Activated CD4-positive, alpha-beta memory T cell treated with anti-CD3 and anti-CD28 coated beads for 36 hours (primary cell): ENCODE data around the gene CLDN5. TPM values are rescaled to one million over a fixed set of nuclear protein-coding genes. Genes with fewer than 3 reads are reported as not detected.

ENCODE experiments used
- CTCF ChIA-PET: fragments of 350-600 bp; sonication (Branson Sonifier 250); formaldehyde crosslinking; loops from one replicate; lab custom pipeline; 2021; ENCODE audit warnings: antibody characterized with exemption, inconsistent platforms; lab: Charles Lee
- POLR2A ChIA-PET: fragments of 350-600 bp; sonication (Branson Sonifier 250); formaldehyde crosslinking; loops from one replicate; lab custom pipeline; 2021; ENCODE audit warnings: antibody characterized with exemption; lab: Charles Lee
- DNase-seq: peaks from one replicate; pipeline ENCODE4 v3.0.0-alpha.2; 2020
- H3K27ac Mint-ChIP-seq: one replicate; pipeline ENCODE4 v1.8.0; 2021; ENCODE audit warnings: mixed read lengths
- H3K27me3 Mint-ChIP-seq: one replicate; pipeline ENCODE4 v1.8.0; 2021; ENCODE audit warnings: mixed read lengths
- H3K36me3 Mint-ChIP-seq: one replicate; pipeline ENCODE4 v1.8.0; 2021; ENCODE audit warnings: mixed read lengths
- H3K4me1 Mint-ChIP-seq: one replicate; pipeline ENCODE4 v1.8.0; 2021; ENCODE audit warnings: low read depth, mixed read lengths
- H3K4me3 Mint-ChIP-seq: one replicate; pipeline ENCODE4 v1.8.0; 2021; ENCODE audit warnings: mild to moderate bottlenecking, mixed read lengths
- H3K9me3 Mint-ChIP-seq: one replicate; pipeline ENCODE4 v1.8.0; 2021; ENCODE audit warnings: mixed read lengths
- intact Hi-C: fragments of 100-400 bp; cut with micrococcal nuclease; formaldehyde crosslinking; loops from one replicate; pipeline ENCODE4 v1.15.1; 2023
- total RNA-seq, 2 experiments: library from RNA; stranded (reverse); gene quantifications; one replicate each; pipeline ENCODE4 v1.2.3, GENCODE V29; 2021

Gene CLDN5
- total RNA-seq, 2 experiments from 2014 or later, result 0.17 to 0.31 TPM

GRCh38 chr22:19526702-19527111, 2.5 kb upstream of the CLDN5 start:
- H3K4me1 Mint-ChIP-seq, result peaks cover 17% of the 10 kb centered on the region
- POLR2A ChIA-PET, result no interaction called here
- CTCF ChIA-PET, result interaction anchor here (0.7 kb wide), 1 partner anchor 103 kb away, joined by 4 read pairs; no protein-coding TSS in a partner anchor

GRCh38 chr22:19526076-19526701, 2.0 kb upstream of the CLDN5 start:
- ChIA-PET POLR2A (no interaction called here), CTCF (interaction anchor here (0.7 kb wide), 1 partner anchor 103 kb away, joined by 4 read pairs; no protein-coding TSS in a partner anchor)
- intact Hi-C loops, result no loop called here

More at GRCh38 chr22:19526702-19527111, 2.5 kb upstream of the CLDN5 start:
- Mint-ChIP-seq H3K9me3 (no peaks in the 10 kb centered on the region), H3K4me3 (no peak overlapping the region), H3K36me3 (peaks cover 3% of the 10 kb centered on the region), H3K27ac (no peak overlapping the region), H3K27me3 (peaks cover 32% of the 10 kb centered on the region)
- intact Hi-C loops, result no loop called here
- DNase-seq, result no peak

GRCh38 chr22:19525666-19526065, 1.5 kb upstream of the CLDN5 start:
- Mint-ChIP-seq H3K27ac (no peak overlapping the region), H3K27me3 (peaks cover 32% of the 10 kb centered on the region), H3K4me3 (no peak overlapping the region), H3K4me1 (peaks cover 17% of the 10 kb centered on the region), H3K36me3 (peaks cover 6% of the 10 kb centered on the region), H3K9me3 (no peaks in the 10 kb centered on the region)
- CTCF ChIA-PET, result no interaction called here
- no peak for DNase-seq
- intact Hi-C loops, result no loop called here
- POLR2A ChIA-PET, result no interaction called here

More at GRCh38 chr22:19526076-19526701, 2.0 kb upstream of the CLDN5 start:
- Mint-ChIP-seq H3K36me3 (peaks cover 4% of the 10 kb centered on the region), H3K27me3 (peaks cover 32% of the 10 kb centered on the region), H3K9me3 (no peaks in the 10 kb centered on the region), H3K4me1 (peaks cover 17% of the 10 kb centered on the region), H3K27ac (no peak overlapping the region), H3K4me3 (no peak overlapping the region)
- DNase-seq, result no peak

DNA sequence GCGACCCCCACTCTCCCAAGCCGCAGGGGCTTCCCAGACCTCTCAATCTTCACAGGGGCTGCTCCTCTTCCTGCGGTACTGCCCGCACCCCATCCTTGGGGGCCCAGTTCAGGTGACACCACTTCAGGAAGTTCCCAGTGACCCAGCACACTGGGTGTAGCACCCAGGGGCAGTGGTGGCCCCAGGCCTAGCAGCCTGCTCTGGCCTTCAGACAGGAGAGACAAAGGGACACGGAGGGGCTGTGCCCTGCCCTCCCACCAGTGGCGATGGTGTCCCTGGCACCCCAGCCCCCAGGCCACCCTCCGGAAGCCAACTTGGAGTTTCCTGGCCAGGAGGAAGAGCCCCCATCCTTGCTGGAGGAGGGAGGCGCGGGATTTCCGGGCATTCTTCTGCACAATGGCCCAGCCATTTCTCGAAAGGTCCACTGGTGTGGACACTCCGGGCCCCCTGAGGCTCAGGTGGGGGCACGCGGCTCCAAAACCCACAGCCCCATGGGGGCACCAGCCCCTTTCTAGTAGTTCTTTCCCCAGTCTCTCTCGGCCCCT, 978 bp upstream of the CLDN5 start:
- DNase-seq, result no peak
- Mint-ChIP-seq H3K4me1 (peaks cover 17% of the 10 kb centered on the region), H3K9me3 (no peaks in the 10 kb centered on the region), H3K27me3 (peaks cover 32% of the 10 kb centered on the region), H3K4me3 (no peak overlapping the region), H3K36me3 (peaks cover 7% of the 10 kb centered on the region), H3K27ac (no peak overlapping the region)
- ChIA-PET CTCF (no interaction called here), POLR2A (no interaction called here)
- intact Hi-C loops, result no loop called here

- ChIA-PET CTCF (interaction anchor here (1.0 to 1.2 kb wide), 2 partner anchors 109 to 200 kb away, joined by 3 to 4 read pairs; partner anchors contain the start of gene GP1BB), POLR2A (no interaction called here)
- no peaks in the 10 kb centered on the region for H3K9me3 Mint-ChIP-seq
- intact Hi-C loops, result loop anchor here (5.0 kb wide), 1 partner anchor 109 kb away; no protein-coding TSS in a partner anchor
- H3K4me1 Mint-ChIP-seq, result peaks cover 17% of the 10 kb centered on the region
- peak; percentile 44 for DNase-seq
- no peak overlapping the region for H3K27ac Mint-ChIP-seq
- peaks cover 8% of the 10 kb centered on the region for H3K36me3 Mint-ChIP-seq
- H3K4me3 Mint-ChIP-seq, result peak overlapping the region; percentile 41
- H3K27me3 Mint-ChIP-seq, result peaks cover 32% of the 10 kb centered on the region
Observed at GRCh38 chr22:19523240-19524169, 705 bp downstream of the CLDN5 start.

DNA sequence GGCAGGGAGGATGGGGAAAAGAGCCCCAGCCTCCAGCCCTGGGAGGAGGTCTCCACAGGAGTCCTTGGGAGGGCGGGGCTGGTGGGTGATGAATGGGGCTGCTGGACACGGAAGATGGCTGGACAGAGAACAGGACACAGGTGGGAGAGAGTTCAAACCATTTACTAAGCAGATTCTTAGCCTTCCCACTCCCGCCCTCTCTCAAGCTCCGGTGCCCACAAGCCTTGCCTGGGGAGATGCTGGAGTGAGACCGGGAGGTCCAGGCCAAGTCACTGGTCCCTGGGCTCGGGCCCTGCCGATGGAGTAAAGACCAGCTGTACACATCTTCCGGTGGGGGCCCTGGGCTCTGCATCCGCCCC, 1.4 kb downstream of the CLDN5 start:
- Mint-ChIP-seq H3K4me3 (peak overlapping the region; percentile 2), H3K27ac (no peak overlapping the region), H3K9me3 (no peaks in the 10 kb centered on the region), H3K27me3 (peaks cover 32% of the 10 kb centered on the region), H3K36me3 (peaks cover 11% of the 10 kb centered on the region), H3K4me1 (peaks cover 17% of the 10 kb centered on the region)
- DNase-seq, result no peak
- CTCF ChIA-PET, result interaction anchor here (1.5 kb wide), 1 partner anchor 107 kb away, joined by 8 read pairs; no protein-coding TSS in a partner anchor
- intact Hi-C loops, result loop anchor here (5.0 kb wide), 1 partner anchor 109 kb away; no protein-coding TSS in a partner anchor
- POLR2A ChIA-PET, result no interaction called here

- ChIA-PET CTCF (interaction anchor here (1.5 kb wide), 1 partner anchor 108 kb away, joined by 8 read pairs; no protein-coding TSS in a partner anchor), POLR2A (interaction anchor here (0.6 to 1.6 kb wide), 3 partner anchors 20 to 43 kb away, joined by 3 to 5 read pairs (median 3); partner anchors contain the start of gene CDC45)
- no peak for DNase-seq
- H3K36me3 Mint-ChIP-seq, result peaks cover 17% of the 10 kb centered on the region
- H3K4me3 Mint-ChIP-seq, result no peak overlapping the region
- intact Hi-C loops, result loop anchor here (5.0 kb wide), 1 partner anchor 110 kb away; no protein-coding TSS in a partner anchor
- peaks cover 30% of the 10 kb centered on the region for H3K27me3 Mint-ChIP-seq
- H3K27ac Mint-ChIP-seq, result no peak overlapping the region
- H3K9me3 Mint-ChIP-seq, result no peaks in the 10 kb centered on the region
- H3K4me1 Mint-ChIP-seq, result peaks cover 17% of the 10 kb centered on the region
Observed at GRCh38 chr22:19522190-19522880, 1.9 kb downstream of the CLDN5 start.

DNA sequence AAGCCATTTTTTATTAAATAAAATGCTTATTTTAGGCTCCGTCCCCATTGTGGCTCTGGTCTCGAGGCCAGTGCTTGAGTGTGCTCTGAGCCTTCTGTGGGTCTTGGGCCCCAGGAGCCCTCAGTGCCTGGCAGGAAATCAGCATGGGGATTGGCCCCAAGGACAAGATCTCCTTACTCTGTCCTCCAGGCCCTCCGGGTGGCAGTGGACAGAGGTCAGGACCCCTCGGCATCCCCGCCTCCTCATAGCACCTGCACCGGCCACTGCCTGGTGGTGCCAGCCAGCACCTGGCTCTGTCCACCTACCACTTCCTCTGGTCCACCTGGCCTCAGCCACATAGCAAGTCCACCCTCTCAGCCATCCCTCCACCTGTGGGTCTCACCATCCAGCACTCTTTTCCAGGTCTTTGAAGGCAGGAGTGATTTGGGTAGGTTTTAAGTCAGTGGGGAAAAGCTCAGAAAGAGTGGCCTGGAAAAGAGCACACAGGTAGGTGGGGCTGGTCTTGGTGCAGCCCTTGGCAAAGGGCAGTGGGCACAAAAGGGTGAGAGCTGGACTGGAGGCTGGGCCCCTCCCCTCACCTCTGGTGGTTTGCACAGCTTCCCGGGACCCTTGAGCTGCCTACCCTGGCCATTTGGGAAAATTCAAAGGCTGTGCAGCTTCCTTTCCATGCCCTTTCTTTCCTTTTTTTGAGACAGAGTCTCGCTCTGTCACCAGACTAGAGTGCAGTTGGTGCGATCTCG, 3.5 kb downstream of the CLDN5 start:
- Mint-ChIP-seq H3K27ac (no peak overlapping the region), H3K4me3 (no peak overlapping the region), H3K4me1 (peaks cover 17% of the 10 kb centered on the region), H3K27me3 (peaks cover 21% of the 10 kb centered on the region), H3K9me3 (no peaks in the 10 kb centered on the region), H3K36me3 (peaks cover 24% of the 10 kb centered on the region)
- ChIA-PET CTCF (interaction anchor here (0.8 kb wide), 1 partner anchor 109 kb away, joined by 3 read pairs; no protein-coding TSS in a partner anchor), POLR2A (interaction anchor here (1.6 kb wide), 1 partner anchor 18 kb away, joined by 5 read pairs; no protein-coding TSS in a partner anchor)
- no peak for DNase-seq
- intact Hi-C loops, result loop anchor here (5.0 kb wide), 1 partner anchor 112 kb away; no protein-coding TSS in a partner anchor

- H3K36me3 Mint-ChIP-seq, result peaks cover 32% of the 10 kb centered on the region
- peaks cover 17% of the 10 kb centered on the region for H3K4me1 Mint-ChIP-seq
- CTCF ChIA-PET, result no interaction called here
- H3K4me3 Mint-ChIP-seq, result no peak overlapping the region
- DNase-seq, result no peak
- H3K27me3 Mint-ChIP-seq, result peaks cover 15% of the 10 kb centered on the region
- no peak overlapping the region for H3K27ac Mint-ChIP-seq
- intact Hi-C loops, result loop anchor here (5.0 kb wide), 1 partner anchor 112 kb away; no protein-coding TSS in a partner anchor
- H3K9me3 Mint-ChIP-seq, result no peaks in the 10 kb centered on the region
- POLR2A ChIA-PET, result no interaction called here
Observed at GRCh38 chr22:19520007-19520406, 4.2 kb downstream of the CLDN5 start.

DNA sequence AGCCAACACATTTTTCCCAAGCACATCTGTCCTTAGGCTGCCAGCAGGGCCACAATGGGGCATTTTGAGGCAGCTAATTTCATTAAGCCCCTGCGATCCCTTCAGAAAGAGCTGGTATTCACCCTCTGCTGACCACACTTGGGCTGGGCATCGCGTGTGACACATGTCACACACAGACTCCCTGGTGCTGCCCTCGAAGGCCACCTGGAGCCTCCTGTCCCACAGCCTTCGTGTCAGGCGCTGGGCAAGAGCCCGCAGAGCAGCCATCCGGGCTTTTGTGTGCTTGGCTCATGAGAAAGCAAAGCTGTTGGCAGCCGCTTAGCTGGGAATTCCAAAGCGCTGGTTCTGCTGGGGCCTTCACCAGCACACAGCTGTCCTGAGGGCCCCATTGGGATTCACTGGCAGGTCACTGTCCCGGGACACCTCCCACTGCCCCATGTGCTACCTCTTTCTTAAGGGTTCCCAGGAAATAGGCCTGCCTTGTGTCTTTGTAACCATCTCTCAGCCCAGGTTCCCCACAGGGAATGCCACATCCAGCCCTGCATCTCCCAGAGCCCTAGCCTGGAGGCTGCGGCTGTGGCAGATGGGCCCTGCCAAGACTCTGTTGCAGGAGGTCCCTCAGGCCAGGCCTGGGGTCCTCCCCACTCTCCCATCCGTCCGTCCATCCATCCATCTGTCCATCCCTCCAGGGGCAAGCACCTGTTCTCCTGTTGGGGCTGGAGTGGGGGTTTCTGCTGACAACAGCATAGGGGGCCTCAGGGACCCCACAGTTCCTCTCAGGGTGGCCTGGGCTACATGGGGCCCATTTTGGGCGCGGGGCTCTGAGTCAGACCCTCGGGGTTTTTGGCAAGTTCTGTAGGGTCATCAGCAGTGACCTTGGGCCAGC, 4.9 kb downstream of the CLDN5 start:
- ChIA-PET CTCF (interaction anchor here (0.7 kb wide), 1 partner anchor 110 kb away, joined by 3 read pairs; no protein-coding TSS in a partner anchor), POLR2A (no interaction called here)
- Mint-ChIP-seq H3K4me3 (no peak overlapping the region), H3K9me3 (no peaks in the 10 kb centered on the region), H3K36me3 (peaks cover 39% of the 10 kb centered on the region), H3K27me3 (peaks cover 10% of the 10 kb centered on the region), H3K27ac (no peak overlapping the region), H3K4me1 (peaks cover 12% of the 10 kb centered on the region)
- intact Hi-C loops, result no loop called here
- no peak for DNase-seq
